ENCODE data around the gene NTRK3. TPM values are rescaled to one million over a fixed set of nuclear protein-coding genes. Genes with fewer than 3 reads are reported as not detected.

NTRK3 gene
- total and polyA plus RNA-seq, 12 donors: 1.6 to 8.5 (median 3.3) TPM

DNA sequence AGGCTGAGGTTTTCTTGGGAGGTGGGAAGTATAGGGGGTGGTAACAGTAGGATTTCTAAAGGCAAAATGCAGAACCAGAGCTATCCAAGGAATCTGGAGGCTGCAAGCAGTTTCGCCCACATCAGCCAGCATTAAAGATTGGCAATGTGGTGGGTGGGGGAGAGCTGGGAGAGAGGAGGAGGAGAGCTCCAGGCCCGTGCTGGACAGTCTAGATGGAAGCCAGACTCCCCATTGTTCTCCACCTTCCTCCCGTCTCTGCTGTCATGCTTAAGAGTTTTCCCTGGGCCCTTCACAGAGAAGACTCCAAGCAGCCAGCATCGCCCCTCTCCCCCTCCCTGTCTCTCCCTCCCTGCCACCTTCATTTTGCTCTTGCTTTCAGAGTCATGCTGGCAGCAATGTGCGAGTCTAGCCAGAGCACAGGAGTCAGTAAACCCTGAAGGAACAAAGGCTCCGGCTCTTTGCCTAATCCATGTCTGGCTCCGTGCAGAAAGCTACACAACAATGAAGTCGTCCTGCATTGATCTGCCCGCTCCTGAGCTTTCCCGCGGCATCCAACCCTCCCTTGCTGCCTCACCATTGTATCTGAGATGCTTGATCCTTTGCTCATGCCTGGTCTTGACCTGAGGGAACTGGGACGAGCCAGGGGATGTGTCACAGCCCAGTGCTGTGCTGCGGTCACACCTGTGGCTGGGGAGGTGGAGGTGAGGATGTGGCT lies 282.9 kb downstream of the NTRK3 start:
- WGBS, 4 donors: 74 to 80% (median 78%) methylated on average over 13 of the region's 13 CpGs
- Histone ChIP-seq H3K4me3 (no peak overlapping the region), H3K4me1 (replicated peaks in 1 of 2) (no peaks in the 10 kb centered on the region), H3K27ac (no peak overlapping the region), H3K27me3 (no peaks in the 10 kb centered on the region), H3K36me3 (replicated peaks in 1 of 2) (no peaks in the 10 kb centered on the region), H3K9me3 (replicated peaks in 1 of 3) (no peaks in the 10 kb centered on the region)
- DNase-seq: no peak
- TF ChIP-seq, protein P1, sequence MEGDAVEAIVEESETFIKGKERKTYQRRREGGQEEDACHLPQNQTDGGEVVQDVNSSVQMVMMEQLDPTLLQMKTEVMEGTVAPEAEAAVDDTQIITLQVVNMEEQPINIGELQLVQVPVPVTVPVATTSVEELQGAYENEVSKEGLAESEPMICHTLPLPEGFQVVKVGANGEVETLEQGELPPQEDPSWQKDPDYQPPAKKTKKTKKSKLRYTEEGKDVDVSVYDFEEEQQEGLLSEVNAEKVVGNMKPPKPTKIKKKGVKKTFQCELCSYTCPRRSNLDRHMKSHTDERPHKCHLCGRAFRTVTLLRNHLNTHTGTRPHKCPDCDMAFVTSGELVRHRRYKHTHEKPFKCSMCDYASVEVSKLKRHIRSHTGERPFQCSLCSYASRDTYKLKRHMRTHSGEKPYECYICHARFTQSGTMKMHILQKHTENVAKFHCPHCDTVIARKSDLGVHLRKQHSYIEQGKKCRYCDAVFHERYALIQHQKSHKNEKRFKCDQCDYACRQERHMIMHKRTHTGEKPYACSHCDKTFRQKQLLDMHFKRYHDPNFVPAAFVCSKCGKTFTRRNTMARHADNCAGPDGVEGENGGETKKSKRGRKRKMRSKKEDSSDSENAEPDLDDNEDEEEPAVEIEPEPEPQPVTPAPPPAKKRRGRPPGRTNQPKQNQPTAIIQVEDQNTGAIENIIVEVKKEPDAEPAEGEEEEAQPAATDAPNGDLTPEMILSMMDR (IDR thresholded peaks at IDR 0.05): no peak
- no peak for TF ChIP-seq POLR2A (IDR thresholded peaks at IDR 0.05)
- intact Hi-C loops (cut with DNase I): no loop called here

DNA sequence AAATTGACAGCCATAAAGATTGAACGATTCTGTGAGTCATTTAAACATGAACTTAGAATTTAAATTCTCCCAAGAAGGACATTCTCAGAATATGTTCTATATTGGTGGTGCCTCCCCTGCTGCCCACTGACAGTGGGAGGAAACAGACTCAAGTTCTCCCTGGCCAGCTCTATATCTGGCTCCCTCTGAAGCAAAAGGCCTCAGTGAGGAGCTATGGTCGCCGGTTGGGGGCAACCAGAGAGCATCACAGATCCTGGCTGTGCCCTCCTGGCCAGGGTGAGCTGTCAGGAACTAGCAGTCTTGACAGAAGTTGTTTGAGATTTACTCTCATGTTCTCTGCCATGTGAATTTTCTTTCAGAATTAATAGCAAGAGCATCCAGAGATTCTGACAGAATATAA lies 285.5 kb downstream of the NTRK3 start:
- no peak for DNase-seq
- Histone ChIP-seq H3K9me3 (replicated peaks in 1 of 3) (no peaks in the 10 kb centered on the region), H3K27me3 (no peaks in the 10 kb centered on the region), H3K36me3 (replicated peaks in 1 of 2) (no peaks in the 10 kb centered on the region), H3K4me3 (no peak overlapping the region), H3K27ac (no peak overlapping the region), H3K4me1 (replicated peaks in 1 of 2) (no peaks in the 10 kb centered on the region)
- WGBS, 4 donors: 56 to 77% (median 73%) methylated on average over 3 of the region's 3 CpGs
- intact Hi-C loops (cut with DNase I): no loop called here
- no peak for TF ChIP-seq POLR2A (IDR thresholded peaks at IDR 0.05)
- TF ChIP-seq, protein P1 (IDR thresholded peaks at IDR 0.05): no peak

DNA sequence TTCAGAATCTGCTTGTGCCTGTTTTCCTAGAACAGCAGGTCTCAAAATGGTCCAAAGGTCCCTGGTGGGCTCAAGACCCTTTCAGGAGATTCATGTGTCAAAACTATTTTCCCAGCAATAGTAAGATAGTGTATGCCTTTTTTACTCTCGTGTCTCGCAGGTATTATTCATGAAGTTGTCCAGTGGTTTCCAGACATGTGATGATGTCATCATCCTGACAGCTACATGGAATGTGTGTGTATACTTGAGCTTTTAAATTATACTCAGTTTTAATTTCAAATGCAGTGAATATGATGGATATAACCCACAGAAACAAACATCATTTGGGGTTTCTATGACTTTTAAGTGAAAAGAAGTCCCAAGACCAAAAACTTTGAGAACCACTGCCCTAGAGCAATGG lies 288.6 kb downstream of the NTRK3 start:
- WGBS, 4 donors: 56 to 83% (median 71%) methylated on average over 2 of the region's 2 CpGs
- intact Hi-C loops (cut with DNase I): no loop called here
- Histone ChIP-seq H3K27me3 (no peaks in the 10 kb centered on the region), H3K4me1 (replicated peaks in 1 of 2) (no peaks in the 10 kb centered on the region), H3K9me3 (replicated peaks in 1 of 3) (no peaks in the 10 kb centered on the region), H3K4me3 (no peak overlapping the region), H3K27ac (no peak overlapping the region), H3K36me3 (replicated peaks in 1 of 2) (no peaks in the 10 kb centered on the region)
- TF ChIP-seq, protein P1 (IDR thresholded peaks at IDR 0.05): no peak
- TF ChIP-seq POLR2A (IDR thresholded peaks at IDR 0.05): no peak
- no peak for DNase-seq

DNA sequence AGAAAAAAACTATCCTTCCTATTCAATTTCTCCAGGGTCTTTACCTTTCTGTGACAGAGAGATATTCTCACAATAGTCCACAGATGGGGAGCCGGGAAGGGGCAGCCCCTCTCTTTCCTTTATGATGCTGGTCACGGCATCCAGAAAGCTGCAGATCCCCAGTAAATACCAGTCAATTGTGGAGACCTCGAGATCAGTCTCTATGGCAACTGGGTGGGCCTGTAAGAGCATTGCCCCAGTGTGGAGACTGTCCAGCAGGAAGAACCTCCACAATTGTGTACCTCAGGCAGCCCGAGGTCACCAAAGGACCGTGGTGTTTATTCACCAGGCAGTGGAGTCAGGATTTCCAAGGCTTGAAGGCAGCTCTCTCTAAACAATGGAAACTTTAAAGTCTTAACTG lies 291.2 kb downstream of the NTRK3 start:
- WGBS, 4 donors: 67 to 77% (median 71%) methylated on average over 5 of the region's 5 CpGs
- TF ChIP-seq POLR2A (IDR thresholded peaks at IDR 0.05): no peak
- TF ChIP-seq, protein P1 (IDR thresholded peaks at IDR 0.05): no peak
- Histone ChIP-seq H3K4me3 (no peak overlapping the region), H3K4me1 (replicated peaks in 1 of 2) (no peaks in the 10 kb centered on the region), H3K9me3 (replicated peaks in 1 of 3) (no peaks in the 10 kb centered on the region), H3K27me3 (no peaks in the 10 kb centered on the region), H3K27ac (no peak overlapping the region), H3K36me3 (replicated peaks in 1 of 2) (no peaks in the 10 kb centered on the region)
- intact Hi-C loops (cut with DNase I): no loop called here
- no peak for DNase-seq
